SK-N-SH (cell line): Measurements from ENCODE around the gene MEOX1. TPM values are rescaled to one million over a fixed set of nuclear protein-coding genes. Genes with fewer than 3 reads are reported as not detected.

ENCODE experiments used
- CTCF ChIA-PET: fragments of 300-600, 350-600 bp; formaldehyde crosslinking; extraction: SDS; loops from one replicate; lab custom pipeline; 2021; lab: Yijun Ruan, JAX
- POLR2A ChIA-PET: fragments of 350-600 bp; sonication (Branson Sonifier 250); formaldehyde crosslinking; extraction: SDS; loops from one replicate; lab custom pipeline; 2020; ENCODE audit warnings: antibody characterized with exemption, inconsistent platforms; lab: Yijun Ruan, JAX
- DNase-seq: peaks from one replicate; pipeline ENCODE4 v3.0.0; 2012
- H2AFZ ChIP-seq: fragments of 200-600 bp; sonication (generic); 2 replicates; pipeline ENCODE4 v1.8.1; 2016; ENCODE audit warnings: antibody characterized with exemption, mild to moderate bottlenecking, low read depth
- H3F3A ChIP-seq: fragments of 200-600 bp; sonication (generic); replicated peaks from 2 replicates; pipeline ENCODE3; 2016; ENCODE audit warnings: antibody characterized with exemption, mild to moderate bottlenecking; ENCODE audit not compliant: insufficient read depth
- H3K27ac ChIP-seq, 2 experiments: fragments of 200-500 bp in 1 of 2; fragments of 200-600 bp in 1 of 2; sonication (Bioruptor generic) in 1 of 2; sonication (generic), shearing (Covaris generic) in 1 of 2; 2 replicates each; pipeline versions ENCODE4 v1.5.1 to v1.6.1; 2014 to 2016; ENCODE audit warnings: low read depth in 2 of 2, inconsistent platforms in 1 of 2, low read length in 1 of 2, mild to moderate bottlenecking in 1 of 2, mixed read lengths in 1 of 2
- H3K27me3 ChIP-seq: fragments of 200-600 bp; sonication (generic), shearing (Covaris generic); 2 replicates; pipeline ENCODE4 v1.6.1; 2016; ENCODE audit warnings: mixed run types; ENCODE audit not compliant: insufficient read depth
- H3K36me3 ChIP-seq, 2 experiments: fragments of 200-500 bp in 1 of 2; fragments of 200-600 bp in 1 of 2; sonication (Bioruptor generic) in 1 of 2; sonication (generic) in 1 of 2; replicated peaks in 1 of 2; 2 replicates each; pipeline versions ENCODE3 to v1.5.1; 2014 to 2016; ENCODE audit warnings: low read length in 1 of 2, mild to moderate bottlenecking in 1 of 2; ENCODE audit not compliant: insufficient read depth in 2 of 2, control insufficient read depth in 1 of 2
- H3K4me1 ChIP-seq, 2 experiments: fragments of 200-500 bp in 1 of 2; fragments of 200-600 bp in 1 of 2; sonication (Bioruptor generic) in 1 of 2; sonication (generic), shearing (Covaris generic) in 1 of 2; 2 replicates each; pipeline versions ENCODE4 v1.5.1 to v1.6.1; 2014 to 2016; ENCODE audit warnings: low read depth in 1 of 2, low read length in 1 of 2, mixed run types in 1 of 2; ENCODE audit not compliant: insufficient read depth in 2 of 2, control insufficient read depth in 1 of 2
- H3K4me2 ChIP-seq: fragments of 200-600 bp; sonication (generic), shearing (Covaris generic); 2 replicates; pipeline ENCODE4 v1.6.1; 2017; ENCODE audit warnings: mixed run types
- H3K4me3 ChIP-seq, 2 experiments: fragments of 200-500 bp in 1 of 2; fragments of 200-600 bp in 1 of 2; sonication (Bioruptor generic) in 1 of 2; sonication (generic), shearing (Covaris generic) in 1 of 2; 2 replicates each; pipeline versions ENCODE4 v1.5.1 to v1.8.1; 2014 to 2016; ENCODE audit warnings: low read depth in 2 of 2, inconsistent platforms in 1 of 2, low read length in 1 of 2, mild to moderate bottlenecking in 1 of 2, mixed read lengths in 1 of 2, moderate library complexity in 1 of 2
- H3K79me2 ChIP-seq: fragments of 200-600 bp; sonication (generic); 2 replicates; pipeline ENCODE4 v1.8.1; 2017; ENCODE audit warnings: mild to moderate bottlenecking; ENCODE audit not compliant: insufficient read depth
- H3K9ac ChIP-seq: fragments of 200-600 bp; sonication (generic); 2 replicates; pipeline ENCODE4 v1.6.1; 2017; ENCODE audit warnings: mixed run types
- H3K9me2 ChIP-seq: fragments of 200-600 bp; sonication (generic); 2 replicates; pipeline ENCODE4 v1.6.1; 2017; ENCODE audit warnings: mixed run types
- H3K9me3 ChIP-seq: fragments of 200-600 bp; sonication (generic); 2 replicates; pipeline ENCODE4 v1.6.1; 2017; ENCODE audit warnings: mixed run types, mild to moderate bottlenecking, moderate library complexity
- H4K20me1 ChIP-seq: fragments of 200-600 bp; sonication (generic); 2 replicates; pipeline ENCODE4 v1.6.1; 2017; ENCODE audit warnings: mild to moderate bottlenecking, mixed run types; ENCODE audit not compliant: insufficient read depth
- CHD2 ChIP-seq: fragments of 150-350 bp; IDR thresholded peaks from 2 replicates; pipeline ENCODE4 v1.6.1; 2018; ENCODE audit warnings: low read length; ENCODE audit not compliant: partially characterized antibody
- ELF1 ChIP-seq: IDR thresholded peaks from 2 replicates; pipeline ENCODE4 v1.4.0; 2012
- JUND ChIP-seq: IDR thresholded peaks from 2 replicates; pipeline ENCODE4 v1.4.0; 2012
- MXI1 ChIP-seq: IDR thresholded peaks from 2 replicates; pipeline ENCODE4 v1.6.1; 2012; ENCODE audit warnings: mild to moderate bottlenecking, low read depth, low read length, improper control_type of control experiment
- NRF1 ChIP-seq: IDR thresholded peaks from 2 replicates; pipeline ENCODE4 v1.6.1; 2012; ENCODE audit warnings: low read depth, mild to moderate bottlenecking, low read length
- POLR2AphosphoS5 ChIP-seq: IDR thresholded peaks from 2 replicates; pipeline ENCODE4 v1.6.1; 2012; ENCODE audit warnings: low read depth, low read length
- RCOR1 ChIP-seq: fragments of 150-350 bp; IDR thresholded peaks from 2 replicates; pipeline ENCODE4 v1.6.1; 2017; ENCODE audit warnings: antibody characterized with exemption, low read length
- RXRA ChIP-seq: IDR thresholded peaks from 2 replicates; pipeline ENCODE4 v1.4.0; 2012; ENCODE audit warnings: low read depth, mild to moderate bottlenecking, borderline replicate concordance
- TAF1 ChIP-seq: IDR thresholded peaks from 2 replicates; pipeline ENCODE4 v1.6.1; 2012; ENCODE audit warnings: low read depth, mild to moderate bottlenecking, low read length, moderate library complexity, borderline replicate concordance
- TCF12 ChIP-seq: IDR thresholded peaks from 2 replicates; pipeline ENCODE4 v1.4.0; 2012
- YY1 ChIP-seq: IDR thresholded peaks from 2 replicates; pipeline ENCODE4 v1.4.0; 2012; ENCODE audit warnings: low read depth, mild to moderate bottlenecking
- WGBS: methylation state at CpG from one replicate; pipeline ENCODE4 v1.1.6; 2017; ENCODE audit warnings: low lambda C conversion rate; 5-methylcytosine and 5-hydroxymethylcytosine counted together
- polyA plus RNA-seq, 3 experiments: library from polyadenylated mRNA; depleted of rRNA; stranded (reverse); fragments of >200 nt; gene quantifications; 2 replicates each; pipeline ENCODE4 v1.2.3, GENCODE V29; 2012
- TF ChIP-seq, protein P1 (sequence below): fragments of 150-350 bp; IDR thresholded peaks from 2 replicates; pipeline ENCODE4 v1.6.1; 2016; ENCODE audit warnings: mild to moderate bottlenecking, low read depth, low read length
- TF ChIP-seq, protein P2 (sequence below): IDR thresholded peaks from 2 replicates; pipeline ENCODE4 v1.4.0; 2012; ENCODE audit warnings: low read depth
- TF ChIP-seq, protein P3 (sequence below): IDR thresholded peaks from 2 replicates; pipeline ENCODE4 v1.4.0; 2012; ENCODE audit warnings: low read depth, borderline replicate concordance
- TF ChIP-seq, protein P4 (sequence below): IDR thresholded peaks from 2 replicates; pipeline ENCODE4 v1.6.1; 2012; ENCODE audit warnings: mild to moderate bottlenecking, low read depth, low read length, moderate library complexity

The MEOX1 gene
- polyA plus RNA-seq, 1 of the 3 experiments (the other 2 are of a cell fraction): 0.05 TPM

DNA sequence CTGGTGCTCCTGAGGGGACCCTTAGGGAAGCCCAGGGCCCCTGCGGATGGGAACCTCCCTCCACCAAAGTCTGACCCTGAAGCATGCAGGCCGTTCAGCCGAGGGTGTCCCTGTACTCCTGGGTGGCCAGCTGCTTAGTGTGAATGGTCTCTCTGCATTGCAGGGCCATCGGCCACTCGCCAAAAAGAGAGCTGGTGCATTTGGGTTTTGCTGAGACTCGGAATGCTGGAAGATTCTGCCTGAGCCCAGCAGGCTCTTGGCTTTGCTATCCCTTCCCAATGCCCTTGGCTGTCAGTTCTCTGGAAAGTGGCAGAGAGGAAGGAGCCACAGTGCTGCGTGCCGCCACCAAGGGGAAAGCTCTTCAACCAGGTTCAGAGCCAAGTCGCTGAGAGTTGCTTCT, 2.8 kb downstream of the MEOX1 start:
- CTCF ChIA-PET: interaction anchor here (0.7 to 4.0 kb wide), 10 partner anchors 7 to 175 kb away, joined by 3 to 38 read pairs (median 3); partner anchors contain the start of gene DHX8
- TF ChIP-seq, protein P1, sequence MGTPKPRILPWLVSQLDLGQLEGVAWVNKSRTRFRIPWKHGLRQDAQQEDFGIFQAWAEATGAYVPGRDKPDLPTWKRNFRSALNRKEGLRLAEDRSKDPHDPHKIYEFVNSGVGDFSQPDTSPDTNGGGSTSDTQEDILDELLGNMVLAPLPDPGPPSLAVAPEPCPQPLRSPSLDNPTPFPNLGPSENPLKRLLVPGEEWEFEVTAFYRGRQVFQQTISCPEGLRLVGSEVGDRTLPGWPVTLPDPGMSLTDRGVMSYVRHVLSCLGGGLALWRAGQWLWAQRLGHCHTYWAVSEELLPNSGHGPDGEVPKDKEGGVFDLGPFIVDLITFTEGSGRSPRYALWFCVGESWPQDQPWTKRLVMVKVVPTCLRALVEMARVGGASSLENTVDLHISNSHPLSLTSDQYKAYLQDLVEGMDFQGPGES: no peak
- TF ChIP-seq CHD2: no peak

DNA sequence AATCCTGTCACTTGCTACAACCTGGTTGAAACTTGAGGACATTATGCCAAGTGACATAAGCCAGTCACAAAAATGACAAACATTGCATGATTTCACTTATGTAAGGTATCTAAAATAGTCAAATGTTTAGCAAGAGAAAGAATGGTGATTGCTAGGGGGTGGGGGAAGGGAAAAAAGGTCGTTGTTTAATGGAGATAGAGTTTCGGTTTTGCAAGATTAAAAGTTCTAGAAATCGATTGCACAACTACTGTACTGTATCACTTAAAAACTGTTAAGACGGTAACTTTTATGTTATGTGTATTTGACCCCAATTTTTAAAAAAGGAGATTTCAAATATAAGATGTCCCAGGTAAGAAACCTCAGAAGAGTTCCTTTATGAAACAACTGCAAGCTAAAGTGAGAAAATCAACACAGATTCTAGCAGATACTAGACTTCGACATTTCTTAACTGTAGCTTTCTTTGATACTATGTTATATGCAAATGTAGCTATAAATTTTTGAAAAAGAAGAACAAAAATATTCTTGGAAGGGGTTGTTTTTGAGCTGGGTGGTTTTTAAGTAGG, 5.9 kb downstream of the MEOX1 start:
- Histone ChIP-seq H3F3A (no peaks in the 10 kb centered on the region), H3K9me2 (no peaks in the 10 kb centered on the region), H3K36me3 (no peaks in the 10 kb centered on the region), H3K4me3 (no peak overlapping the region), H3K27ac (no peak overlapping the region), H3K9ac (no peak overlapping the region), H4K20me1 (no peaks in the 10 kb centered on the region), H3K4me1 (no peaks in the 10 kb centered on the region), H3K27me3 (no peaks in the 10 kb centered on the region), H3K9me3 (no peaks in the 10 kb centered on the region), H2AFZ (no peak overlapping the region), H3K4me2 (no peak overlapping the region), H3K79me2 (no peaks in the 10 kb centered on the region)
- ChIA-PET CTCF (interaction anchor here (1.0 to 1.4 kb wide), 2 partner anchors 21 to 79 kb away, joined by 6 read pairs; no protein-coding TSS in a partner anchor), POLR2A (no interaction called here)
- DNase-seq: no peak
- TF ChIP-seq RXRA (no peak), TCF12 (no peak), ELF1 (no peak), MXI1 (no peak), POLR2AphosphoS5 (no peak), YY1 (no peak), NRF1 (no peak)
- WGBS: 80% methylated on average over 5 of the region's 5 CpGs

More for the DNA sequence above, 2.8 kb downstream of the MEOX1 start:
- Histone ChIP-seq H3K4me3 (no peak overlapping the region), H3K36me3 (no peaks in the 10 kb centered on the region), H3K9ac (no peak overlapping the region), H4K20me1 (no peaks in the 10 kb centered on the region), H3K27me3 (no peaks in the 10 kb centered on the region), H3K4me1 (no peaks in the 10 kb centered on the region), H3F3A (no peaks in the 10 kb centered on the region), H3K79me2 (no peaks in the 10 kb centered on the region), H3K27ac (no peak overlapping the region), H3K9me2 (no peaks in the 10 kb centered on the region), H2AFZ (no peak overlapping the region), H3K4me2 (no peak overlapping the region), H3K9me3 (no peaks in the 10 kb centered on the region)
- POLR2A ChIA-PET: no interaction called here
- DNase-seq: no peak
- 60% methylated on average over 1 of the region's 9 CpGs for WGBS

DNA sequence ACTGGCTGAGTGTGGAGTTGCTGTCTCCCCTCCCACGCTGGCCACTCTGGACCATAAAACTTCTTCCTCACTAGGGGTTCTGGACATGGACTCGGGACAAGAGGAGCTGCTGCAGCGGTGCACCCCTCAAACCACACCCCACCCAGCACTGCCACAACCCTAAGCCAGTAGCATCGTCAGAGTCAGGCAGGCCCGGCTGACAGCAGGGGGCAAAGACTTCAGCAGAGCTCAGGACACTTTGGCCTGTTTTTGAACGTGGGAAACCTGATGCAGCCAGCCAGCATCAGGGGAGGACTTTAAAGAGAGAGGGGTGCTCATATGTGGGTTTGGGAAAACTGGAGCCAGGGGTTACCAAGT, 9.6 kb downstream of the MEOX1 start:
- H3K27me3 ChIP-seq: no peaks in the 10 kb centered on the region
- H3K79me2 ChIP-seq: no peaks in the 10 kb centered on the region
- no peak overlapping the region for H3K4me3 ChIP-seq
- no peak for DNase-seq
- H3F3A ChIP-seq: no peaks in the 10 kb centered on the region
- no peaks in the 10 kb centered on the region for H3K4me1 ChIP-seq
- 82% methylated on average over 6 of the region's 6 CpGs for WGBS
- no peaks in the 10 kb centered on the region for H3K9me3 ChIP-seq
- no peak overlapping the region for H2AFZ ChIP-seq
- H3K36me3 ChIP-seq: no peaks in the 10 kb centered on the region
- CTCF ChIA-PET: interaction anchor here (0.7 to 1.7 kb wide), 8 partner anchors 8 to 194 kb away, joined by 3 to 7 read pairs (median 4); no protein-coding TSS in a partner anchor
- H3K4me2 ChIP-seq: no peak overlapping the region
- POLR2A ChIA-PET: no interaction called here
- no peaks in the 10 kb centered on the region for H4K20me1 ChIP-seq
- no peaks in the 10 kb centered on the region for H3K9me2 ChIP-seq
- H3K27ac ChIP-seq: no peak overlapping the region
- no peak overlapping the region for H3K9ac ChIP-seq
- TF ChIP-seq, protein P2, sequence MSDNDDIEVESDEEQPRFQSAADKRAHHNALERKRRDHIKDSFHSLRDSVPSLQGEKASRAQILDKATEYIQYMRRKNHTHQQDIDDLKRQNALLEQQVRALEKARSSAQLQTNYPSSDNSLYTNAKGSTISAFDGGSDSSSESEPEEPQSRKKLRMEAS: no peak
- TF ChIP-seq, protein P3, sequence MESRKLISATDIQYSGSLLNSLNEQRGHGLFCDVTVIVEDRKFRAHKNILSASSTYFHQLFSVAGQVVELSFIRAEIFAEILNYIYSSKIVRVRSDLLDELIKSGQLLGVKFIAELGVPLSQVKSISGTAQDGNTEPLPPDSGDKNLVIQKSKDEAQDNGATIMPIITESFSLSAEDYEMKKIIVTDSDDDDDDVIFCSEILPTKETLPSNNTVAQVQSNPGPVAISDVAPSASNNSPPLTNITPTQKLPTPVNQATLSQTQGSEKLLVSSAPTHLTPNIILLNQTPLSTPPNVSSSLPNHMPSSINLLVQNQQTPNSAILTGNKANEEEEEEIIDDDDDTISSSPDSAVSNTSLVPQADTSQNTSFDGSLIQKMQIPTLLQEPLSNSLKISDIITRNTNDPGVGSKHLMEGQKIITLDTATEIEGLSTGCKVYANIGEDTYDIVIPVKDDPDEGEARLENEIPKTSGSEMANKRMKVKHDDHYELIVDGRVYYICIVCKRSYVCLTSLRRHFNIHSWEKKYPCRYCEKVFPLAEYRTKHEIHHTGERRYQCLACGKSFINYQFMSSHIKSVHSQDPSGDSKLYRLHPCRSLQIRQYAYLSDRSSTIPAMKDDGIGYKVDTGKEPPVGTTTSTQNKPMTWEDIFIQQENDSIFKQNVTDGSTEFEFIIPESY: no peak
- TF ChIP-seq JUND: no peak
- TF ChIP-seq, protein P4, sequence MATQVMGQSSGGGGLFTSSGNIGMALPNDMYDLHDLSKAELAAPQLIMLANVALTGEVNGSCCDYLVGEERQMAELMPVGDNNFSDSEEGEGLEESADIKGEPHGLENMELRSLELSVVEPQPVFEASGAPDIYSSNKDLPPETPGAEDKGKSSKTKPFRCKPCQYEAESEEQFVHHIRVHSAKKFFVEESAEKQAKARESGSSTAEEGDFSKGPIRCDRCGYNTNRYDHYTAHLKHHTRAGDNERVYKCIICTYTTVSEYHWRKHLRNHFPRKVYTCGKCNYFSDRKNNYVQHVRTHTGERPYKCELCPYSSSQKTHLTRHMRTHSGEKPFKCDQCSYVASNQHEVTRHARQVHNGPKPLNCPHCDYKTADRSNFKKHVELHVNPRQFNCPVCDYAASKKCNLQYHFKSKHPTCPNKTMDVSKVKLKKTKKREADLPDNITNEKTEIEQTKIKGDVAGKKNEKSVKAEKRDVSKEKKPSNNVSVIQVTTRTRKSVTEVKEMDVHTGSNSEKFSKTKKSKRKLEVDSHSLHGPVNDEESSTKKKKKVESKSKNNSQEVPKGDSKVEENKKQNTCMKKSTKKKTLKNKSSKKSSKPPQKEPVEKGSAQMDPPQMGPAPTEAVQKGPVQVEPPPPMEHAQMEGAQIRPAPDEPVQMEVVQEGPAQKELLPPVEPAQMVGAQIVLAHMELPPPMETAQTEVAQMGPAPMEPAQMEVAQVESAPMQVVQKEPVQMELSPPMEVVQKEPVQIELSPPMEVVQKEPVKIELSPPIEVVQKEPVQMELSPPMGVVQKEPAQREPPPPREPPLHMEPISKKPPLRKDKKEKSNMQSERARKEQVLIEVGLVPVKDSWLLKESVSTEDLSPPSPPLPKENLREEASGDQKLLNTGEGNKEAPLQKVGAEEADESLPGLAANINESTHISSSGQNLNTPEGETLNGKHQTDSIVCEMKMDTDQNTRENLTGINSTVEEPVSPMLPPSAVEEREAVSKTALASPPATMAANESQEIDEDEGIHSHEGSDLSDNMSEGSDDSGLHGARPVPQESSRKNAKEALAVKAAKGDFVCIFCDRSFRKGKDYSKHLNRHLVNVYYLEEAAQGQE: no peak
- no peak for TF ChIP-seq TAF1
- no peak for TF ChIP-seq POLR2AphosphoS5
- no peak for TF ChIP-seq RCOR1
